ENCODE results near the gene RLN1. TPM values are rescaled to one million over a fixed set of nuclear protein-coding genes. Genes with fewer than 3 reads are reported as not detected.
"Not testable (repeated sequence)": the region's sequence is repeated elsewhere in the genome, so short reads cannot be mapped to it uniquely, and the experiment has no call there.

RLN1 gene
- under 1 TPM in 1 of 2 donors, not detected in 1; 0.48 TPM for total RNA-seq
- under 1 TPM; 0.11 to 0.22 TPM for polyA plus RNA-seq
- long read RNA-seq, donor 1 = 0 reads
- long read RNA-seq, donor 2 = 0 reads
- long read RNA-seq, donor 3 = 0 reads
- long read RNA-seq, donor 4 = 0 reads
- long read RNA-seq, donor 5 = 0 reads

GRCh38 chr9:5338992-5339981 is at the start of gene RLN1:
Gene RLN1, minus strand, starts transcription at chr9:5339876. Its CDS starts 130 bp downstream, at chr9:5339746.
- not testable (repeated sequence) for H3K4me3 ChIP-seq; H3K9me3 ChIP-seq (ENCODE audit: control insufficient read depth in 4 of 4, insufficient read depth in 3 of 4, low read length in 3 of 4); H3K27ac ChIP-seq (ENCODE audit: low read depth in 1 of 2, low read length in 1 of 2); H3K4me1 ChIP-seq (ENCODE audit: control insufficient read depth in 5 of 5, insufficient read depth in 5 of 5, low read length in 5 of 5); H3K27me3 ChIP-seq (ENCODE audit: control insufficient read depth in 3 of 3, insufficient read depth in 3 of 3, low read length in 2 of 3); H3K9ac ChIP-seq (ENCODE audit: insufficient read depth in 1 of 2, low read length in 2 of 2); H3K36me3 ChIP-seq (ENCODE audit: control insufficient read depth in 4 of 4, insufficient read depth in 4 of 4, low read length in 4 of 4)
- WGBS, 2 donors = 29 to 34% methylated on average over 12 to 14 of the region's 50 CpGs
- peak; percentile 97 for ATAC-seq (ENCODE audit: insufficient read depth, low FRiP score)
- peak in 1 of 3 donors; percentile 1 for DNase-seq

- no peak overlapping the region for H3K4me3 ChIP-seq
- 43% methylated on average over 3 of the region's 3 CpGs for WGBS, 2 donors
- H3K27me3 ChIP-seq (ENCODE audit: control insufficient read depth in 3 of 3, insufficient read depth in 3 of 3, low read length in 2 of 3) = no peaks in the 10 kb centered on the region
- H3K9me3 ChIP-seq (ENCODE audit: control insufficient read depth in 4 of 4, insufficient read depth in 3 of 4, low read length in 3 of 4) = no peaks in the 10 kb centered on the region
- ATAC-seq (ENCODE audit: insufficient read depth, low FRiP score) (no peak), DNase-seq (no peak)
- H3K9ac ChIP-seq (ENCODE audit: insufficient read depth in 1 of 2, low read length in 2 of 2) = no peak overlapping the region
- no peaks in the 10 kb centered on the region for H3K4me1 ChIP-seq (ENCODE audit: control insufficient read depth in 5 of 5, insufficient read depth in 5 of 5, low read length in 5 of 5)
- H3K27ac ChIP-seq (ENCODE audit: low read depth in 1 of 2, low read length in 1 of 2) = no peak overlapping the region
- TF ChIP-seq, protein P1, sequence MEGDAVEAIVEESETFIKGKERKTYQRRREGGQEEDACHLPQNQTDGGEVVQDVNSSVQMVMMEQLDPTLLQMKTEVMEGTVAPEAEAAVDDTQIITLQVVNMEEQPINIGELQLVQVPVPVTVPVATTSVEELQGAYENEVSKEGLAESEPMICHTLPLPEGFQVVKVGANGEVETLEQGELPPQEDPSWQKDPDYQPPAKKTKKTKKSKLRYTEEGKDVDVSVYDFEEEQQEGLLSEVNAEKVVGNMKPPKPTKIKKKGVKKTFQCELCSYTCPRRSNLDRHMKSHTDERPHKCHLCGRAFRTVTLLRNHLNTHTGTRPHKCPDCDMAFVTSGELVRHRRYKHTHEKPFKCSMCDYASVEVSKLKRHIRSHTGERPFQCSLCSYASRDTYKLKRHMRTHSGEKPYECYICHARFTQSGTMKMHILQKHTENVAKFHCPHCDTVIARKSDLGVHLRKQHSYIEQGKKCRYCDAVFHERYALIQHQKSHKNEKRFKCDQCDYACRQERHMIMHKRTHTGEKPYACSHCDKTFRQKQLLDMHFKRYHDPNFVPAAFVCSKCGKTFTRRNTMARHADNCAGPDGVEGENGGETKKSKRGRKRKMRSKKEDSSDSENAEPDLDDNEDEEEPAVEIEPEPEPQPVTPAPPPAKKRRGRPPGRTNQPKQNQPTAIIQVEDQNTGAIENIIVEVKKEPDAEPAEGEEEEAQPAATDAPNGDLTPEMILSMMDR (IDR thresholded peaks at IDR 0.05; ENCODE audit: control extremely low read depth, extremely low read depth) = no peak
- H3K36me3 ChIP-seq (ENCODE audit: control insufficient read depth in 4 of 4, insufficient read depth in 4 of 4, low read length in 4 of 4) = no peaks in the 10 kb centered on the region
Measured at GRCh38 chr9:5389109-5389732, 49.5 kb upstream of the RLN1 start.

- 74 to 78% methylated on average over 5 of the region's 5 CpGs for WGBS, 2 donors
- Histone ChIP-seq H3K9me3 (ENCODE audit: control insufficient read depth in 4 of 4, insufficient read depth in 3 of 4, low read length in 3 of 4) (no peaks in the 10 kb centered on the region), H3K9ac (ENCODE audit: insufficient read depth in 1 of 2, low read length in 2 of 2) (no peak overlapping the region), H3K27ac (ENCODE audit: low read depth in 1 of 2, low read length in 1 of 2) (no peak overlapping the region), H3K4me3 (no peak overlapping the region), H3K27me3 (ENCODE audit: control insufficient read depth in 3 of 3, insufficient read depth in 3 of 3, low read length in 2 of 3) (no peaks in the 10 kb centered on the region), H3K36me3 (ENCODE audit: control insufficient read depth in 4 of 4, insufficient read depth in 4 of 4, low read length in 4 of 4) (no peaks in the 10 kb centered on the region), H3K4me1 (ENCODE audit: control insufficient read depth in 5 of 5, insufficient read depth in 5 of 5, low read length in 5 of 5) (no peaks in the 10 kb centered on the region)
- TF ChIP-seq, protein P1 (IDR thresholded peaks at IDR 0.05; ENCODE audit: control extremely low read depth, extremely low read depth) = no peak
- DNase-seq (no peak), ATAC-seq (ENCODE audit: insufficient read depth, low FRiP score) (no peak)
Measured at GRCh38 chr9:5388026-5388819, 48.5 kb upstream of the RLN1 start.
